GM21367 (cell line): ENCODE results near the gene RTN1.

ENCODE experiments used
- ATAC-seq: cut with Tn5 transposase; IDR thresholded peaks from one replicate; pipeline ENCODE4 v1.9.1; 2021; ENCODE audit not compliant: unreplicated experiment

Gene RTN1

DNA sequence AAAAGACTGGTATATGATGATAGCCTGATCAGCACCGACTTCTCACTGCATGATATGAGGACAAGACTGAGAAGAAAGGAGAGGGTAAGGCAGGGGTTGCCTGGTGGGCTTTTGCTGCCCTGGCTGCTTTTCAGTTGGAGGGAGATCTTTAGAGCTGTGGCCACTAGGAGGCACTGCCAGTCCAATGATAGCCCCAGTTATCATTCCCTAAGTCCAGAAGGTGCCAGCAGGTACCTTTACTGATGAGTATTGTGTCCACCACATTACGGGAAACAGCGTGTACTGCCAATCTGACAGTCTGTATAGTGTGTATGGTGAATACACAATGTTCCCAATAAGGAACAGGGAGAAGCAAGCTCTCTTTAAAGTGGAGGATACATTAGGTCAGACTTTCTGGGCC, 238.2 kb downstream of the RTN1 start:
- ATAC-seq: peak; percentile 64

GRCh38 chr14:59631237-59631636, 239.3 kb downstream of the RTN1 start:
- ATAC-seq: no peak

DNA sequence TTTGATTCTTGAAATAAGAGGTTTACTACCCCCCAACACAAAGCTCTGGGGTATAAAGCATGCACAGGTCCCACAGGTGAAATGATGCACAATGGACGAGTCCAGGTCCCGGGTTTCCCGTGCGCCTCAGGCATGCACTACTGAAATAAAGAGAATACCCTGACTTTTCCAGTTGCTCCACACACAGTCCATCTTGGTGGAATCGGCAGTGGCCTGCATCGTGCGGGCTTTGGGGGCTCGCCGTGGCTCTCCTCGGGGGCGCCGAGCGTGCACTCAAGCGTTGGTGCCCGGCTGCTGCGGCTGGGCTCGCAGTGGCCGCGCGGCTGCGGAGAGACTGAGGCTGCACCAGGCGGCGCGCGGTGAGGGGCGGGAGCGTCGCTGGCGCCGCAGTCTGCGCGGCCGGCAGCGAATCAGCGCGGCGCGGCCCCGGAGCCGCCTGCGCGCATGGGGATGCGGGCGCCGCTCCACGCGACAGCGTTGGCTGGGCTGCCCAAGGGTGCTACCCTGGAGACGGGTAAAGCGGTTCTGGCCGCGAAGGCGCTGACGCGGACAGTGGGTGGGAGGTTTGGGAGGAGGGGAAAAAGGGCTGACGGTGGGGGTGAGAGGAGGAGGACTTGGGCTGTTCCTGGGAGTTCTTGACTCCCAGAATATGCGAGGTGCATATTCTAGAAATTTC, 240.2 kb downstream of the RTN1 start:
- ATAC-seq: no peak

DNA sequence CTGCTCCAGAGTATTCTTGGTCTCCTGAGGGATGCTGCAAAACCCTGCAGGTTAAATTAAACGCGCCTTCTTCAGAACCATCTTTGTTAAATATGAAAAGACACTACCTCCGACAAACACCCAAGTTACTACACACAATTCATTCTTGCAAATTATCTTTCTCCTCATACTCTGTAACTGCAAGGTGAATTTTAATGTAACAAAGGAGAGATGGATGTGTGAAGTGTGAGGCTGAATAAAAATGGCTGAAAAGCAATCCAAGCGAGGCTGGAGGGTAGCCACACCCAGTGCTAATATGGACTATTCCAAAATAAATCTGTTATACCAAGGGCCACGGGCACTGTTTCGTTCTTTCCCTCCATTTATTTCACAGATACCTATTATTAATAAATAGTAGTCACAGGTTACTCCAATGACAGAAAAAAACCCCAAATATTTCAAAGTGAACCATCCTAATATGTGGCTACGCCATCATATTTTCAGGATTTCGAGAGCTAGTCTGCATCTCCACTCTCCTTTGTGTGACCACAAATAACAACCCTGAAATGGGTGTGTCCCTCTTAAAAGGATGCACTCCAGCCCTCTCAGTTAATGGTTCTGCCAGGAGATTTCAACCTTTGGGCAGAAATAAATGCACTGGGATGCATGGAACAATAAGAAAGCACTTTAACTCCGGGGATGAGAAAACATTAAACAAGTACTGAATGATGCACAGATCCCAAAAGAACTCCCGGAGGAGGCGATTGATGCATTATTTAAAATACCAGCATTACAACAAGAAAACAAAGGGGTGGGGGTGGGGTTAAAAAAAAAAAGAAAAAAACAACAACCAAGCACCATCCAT, 240.9 kb downstream of the RTN1 start:
- no peak for ATAC-seq

- no peak for ATAC-seq
These were observed 243.5 kb downstream of the RTN1 start for GRCh38 chr14:59627011-59627520.

- ATAC-seq: no peak
These were observed 247.9 kb downstream of the RTN1 start for GRCh38 chr14:59622631-59623030.

DNA sequence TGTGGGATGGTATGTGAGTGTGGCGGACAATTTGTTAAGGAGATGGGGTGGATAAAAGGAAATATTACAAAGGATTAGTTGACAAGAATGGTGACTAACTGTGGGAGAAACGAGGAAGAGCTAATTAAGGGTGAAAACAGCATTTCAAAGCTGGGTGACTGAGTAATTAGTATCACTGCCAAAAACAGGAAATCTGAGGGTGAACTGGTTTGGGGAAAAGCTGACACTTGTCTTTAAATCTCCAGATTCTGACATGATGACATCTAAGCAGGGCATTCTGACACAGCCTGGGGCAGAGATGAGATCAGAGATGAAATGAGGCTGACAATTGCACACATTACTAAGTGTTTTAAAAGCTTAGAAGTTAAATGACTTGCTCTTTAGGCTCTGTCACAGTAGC, 251.5 kb downstream of the RTN1 start:
- ATAC-seq: no peak

DNA sequence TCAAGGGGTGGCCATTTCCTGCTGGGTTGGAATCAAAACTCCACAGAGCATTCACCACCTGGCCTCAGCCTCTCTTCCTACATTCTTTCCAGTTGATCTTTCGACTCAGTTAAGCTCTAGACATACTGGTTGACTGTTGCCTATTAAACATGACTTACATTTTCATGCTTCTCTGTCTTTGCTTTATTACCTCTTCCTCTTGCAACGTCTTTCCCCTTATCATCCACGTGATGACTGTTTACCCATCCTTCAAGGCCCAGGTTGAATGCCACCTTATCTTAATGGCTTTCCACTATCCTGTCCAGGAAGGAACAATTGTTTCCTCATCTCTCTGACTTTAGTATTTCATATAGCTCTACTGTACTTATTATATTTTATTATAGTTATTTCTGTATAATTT, 269.5 kb downstream of the RTN1 start:
- ATAC-seq: no peak

DNA sequence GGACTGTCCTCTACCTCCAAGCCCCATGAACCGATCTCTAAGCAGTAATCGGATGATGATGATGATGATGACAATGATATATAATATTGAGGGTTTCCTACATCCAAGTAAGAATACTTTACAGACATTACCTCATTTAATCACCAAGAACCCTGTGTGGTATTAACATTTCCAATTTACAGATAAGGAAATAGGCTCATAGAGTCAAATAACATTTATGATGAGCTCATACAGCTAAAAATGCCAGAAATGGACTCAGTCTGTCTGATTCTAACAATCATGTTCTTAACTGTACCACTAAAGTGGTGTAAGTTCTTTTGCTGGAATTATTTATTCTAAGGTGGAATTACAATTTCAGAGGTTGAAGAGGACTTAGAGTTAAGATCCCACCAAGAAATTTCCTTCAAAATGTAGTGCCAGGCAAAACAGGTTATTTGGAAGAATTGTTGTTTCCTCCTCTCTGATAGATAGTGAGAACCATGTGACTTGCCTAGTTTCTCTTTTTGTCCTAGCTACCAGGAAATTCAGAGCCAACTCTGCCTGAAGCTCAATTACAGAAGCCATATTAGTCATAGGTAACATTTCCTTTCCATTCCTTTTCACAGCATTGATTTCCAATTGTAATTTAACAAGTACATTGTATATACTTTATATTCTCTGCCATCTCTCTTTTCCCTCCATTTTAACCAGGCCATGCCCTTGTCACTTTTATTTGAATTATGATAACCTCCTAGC, 270.2 kb downstream of the RTN1 start:
- ATAC-seq: no peak

DNA sequence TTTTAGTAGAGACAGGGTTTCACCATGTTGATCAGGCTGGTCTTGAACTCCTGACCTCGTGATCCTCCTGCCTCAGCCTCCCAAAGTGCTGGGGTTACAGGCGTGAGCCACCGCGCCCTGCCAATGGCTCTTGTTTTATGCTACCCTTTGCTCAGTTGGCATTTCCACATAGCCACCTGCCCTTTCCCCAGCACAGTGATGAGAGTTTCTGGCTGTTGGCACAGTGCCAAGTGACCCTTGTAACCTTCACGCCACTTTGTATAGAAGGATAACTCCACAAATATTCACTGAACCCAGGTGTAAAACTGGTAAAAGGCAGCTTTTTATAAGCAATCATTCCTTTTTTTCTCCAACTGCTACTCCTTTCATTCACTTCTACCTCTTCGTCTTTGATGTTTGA, 275.5 kb downstream of the RTN1 start:
- ATAC-seq: no peak

DNA sequence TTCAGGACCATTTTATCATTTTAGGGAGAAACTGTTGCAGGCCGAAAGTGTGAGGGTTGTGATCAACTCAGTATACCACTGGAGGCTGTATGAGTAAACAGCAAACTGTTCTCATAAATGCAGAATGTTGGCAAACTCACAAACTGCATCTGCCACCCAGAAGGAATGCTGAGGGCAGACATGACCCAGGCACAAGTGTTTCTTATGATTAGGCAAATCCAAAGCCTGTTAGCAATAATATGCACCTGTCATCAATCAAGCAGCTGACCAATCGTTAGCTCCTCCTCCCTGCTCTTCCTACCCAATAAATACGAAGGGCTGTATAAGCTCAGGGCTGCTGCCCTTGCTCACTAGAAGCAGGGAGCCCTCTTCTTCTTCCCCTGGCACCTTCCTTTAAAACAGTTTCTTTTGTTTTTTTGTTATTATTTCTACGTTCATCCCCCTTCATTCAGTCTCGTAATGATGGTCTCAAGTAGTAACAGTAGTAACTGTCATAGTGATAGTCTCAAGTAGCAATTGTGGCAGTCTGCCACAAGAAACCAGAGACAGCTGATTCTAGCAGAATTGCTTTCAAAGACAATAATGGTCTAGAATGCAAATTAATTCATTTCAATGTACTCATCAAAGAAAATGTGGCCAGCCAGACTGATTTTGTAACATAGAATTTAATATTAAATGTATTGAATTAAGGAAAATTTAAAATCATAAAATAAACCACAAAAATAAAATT, 278.8 kb downstream of the RTN1 start:
- ATAC-seq: no peak

- ATAC-seq: no peak
These were observed 282.5 kb downstream of the RTN1 start for GRCh38 chr14:59588101-59588500.

GRCh38 chr14:59585891-59586554, 284.6 kb downstream of the RTN1 start:
- ATAC-seq: no peak

DNA sequence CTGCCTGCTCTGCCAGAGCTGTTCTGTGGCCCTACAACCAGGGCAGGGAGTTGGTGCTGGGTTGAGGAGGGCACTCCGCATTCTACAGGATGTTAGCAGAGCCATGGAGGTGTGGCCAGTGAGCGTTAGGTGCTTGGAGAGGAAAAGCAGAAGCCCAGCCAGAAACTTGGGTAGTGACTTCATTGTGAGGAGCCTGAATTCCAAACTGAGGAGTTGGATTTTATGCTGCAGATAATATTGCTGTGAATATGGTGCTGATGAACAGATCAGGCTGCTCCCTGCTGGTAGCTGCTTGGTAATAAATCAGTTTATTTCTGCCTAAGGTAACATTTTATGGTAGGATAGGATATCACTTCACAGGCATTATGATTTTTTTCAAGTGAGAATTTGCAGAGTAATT, 286.8 kb downstream of the RTN1 start:
- no peak for ATAC-seq

GRCh38 chr14:59582845-59583509, 287.6 kb downstream of the RTN1 start:
- ATAC-seq: no peak

DNA sequence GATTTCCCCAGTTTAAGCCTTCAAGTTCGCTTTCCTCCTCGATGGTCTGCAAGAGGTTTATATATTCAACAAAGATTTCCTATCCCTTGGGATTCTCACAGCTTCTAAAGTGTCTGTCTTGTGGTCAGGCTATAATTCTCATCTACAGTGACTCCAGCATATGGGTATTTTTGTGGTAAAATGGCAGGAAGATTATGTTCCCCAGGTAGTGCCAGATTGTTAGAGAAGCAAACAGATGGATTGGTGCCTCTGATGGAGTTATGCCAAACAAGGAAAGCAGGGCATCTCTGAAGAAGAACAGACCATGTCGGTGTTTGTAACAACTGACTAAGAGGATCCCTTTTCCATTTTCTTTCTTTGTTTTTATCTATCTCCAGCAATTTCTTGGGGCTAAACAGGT, 288.4 kb downstream of the RTN1 start:
- no peak for ATAC-seq

GRCh38 chr14:59580911-59581310, 289.7 kb downstream of the RTN1 start:
- no peak for ATAC-seq

DNA sequence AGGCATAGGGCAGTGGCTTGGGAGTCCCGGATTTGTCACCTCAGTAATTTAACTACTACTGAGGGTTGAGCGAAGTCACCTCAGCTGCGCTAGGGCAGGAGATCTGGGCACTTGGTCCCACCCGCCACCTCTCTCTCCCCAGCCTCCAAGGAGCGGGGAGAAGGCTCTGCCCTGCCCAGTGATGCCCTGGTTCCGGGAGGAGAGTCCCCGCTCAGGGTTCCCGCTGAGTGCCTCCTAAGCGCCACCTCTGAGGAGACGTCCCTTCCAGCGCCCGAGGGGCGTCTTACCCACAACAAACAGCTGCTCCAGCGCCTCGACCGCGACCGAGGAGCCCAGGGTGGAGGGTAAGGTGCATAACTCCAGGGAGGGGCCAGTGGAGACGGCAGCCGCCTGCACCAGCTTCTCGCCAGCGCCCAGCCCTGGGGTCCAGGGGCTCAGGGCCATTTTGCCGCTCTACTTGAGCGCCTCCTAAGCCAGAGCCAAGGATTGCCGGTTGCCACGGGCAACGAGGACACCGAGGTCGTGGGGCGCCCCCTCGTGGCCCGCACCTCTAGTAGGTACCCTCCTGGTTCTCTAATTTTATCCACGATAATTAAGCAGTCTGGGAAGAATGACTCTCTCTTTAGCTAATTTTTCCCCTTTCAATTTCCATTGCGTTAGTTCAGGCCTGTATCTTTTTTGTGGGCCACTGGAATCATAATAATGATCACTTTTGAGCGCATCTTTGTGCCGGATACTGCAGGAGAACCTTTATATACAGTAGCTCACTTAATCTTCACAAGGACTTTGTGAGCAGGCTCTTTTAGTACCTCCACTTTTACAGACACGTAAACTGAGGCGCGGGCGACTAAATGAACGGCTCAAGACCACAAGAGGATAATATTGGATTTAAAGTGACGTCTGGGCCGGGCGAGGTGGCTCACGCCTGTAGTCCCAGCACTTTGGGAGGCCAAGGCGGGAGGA, 294.0 kb downstream of the RTN1 start, which contains the start of gene CCDC175:
CCDC175 (minus strand) TSS at position 481 of the 963 bp plus-strand sequence; CDS start at position 444, 37 bp downstream.
- peak; percentile 99 for ATAC-seq

GRCh38 chr14:59570122-59570521, 300.5 kb downstream of the RTN1 start:
- no peak for ATAC-seq
